Thymus (tissue), 11 donors: Measurements from ENCODE around the gene C19orf25. TPM values are rescaled to one million over a fixed set of nuclear protein-coding genes. Genes with fewer than 3 reads are reported as not detected.

ENCODE experiments used
- DNase-seq, 9 donors: peaks; one replicate each; pipeline ENCODE4 v3.0.0-alpha.2; 2013; ENCODE audit warnings: low spot score in 9 of 9, low read depth in 6 of 9, missing footprints in 1 of 9
- H3K27ac ChIP-seq, 2 donors: one replicate each; pipeline ENCODE4 v1.5.1; 2013; ENCODE audit warnings: control low read depth in 1 of 2, low read depth in 1 of 2, low read length in 1 of 2, mild to moderate bottlenecking in 1 of 2, moderate library complexity in 1 of 2
- H3K27me3 ChIP-seq, 2 donors: one replicate each; pipeline ENCODE4 v1.5.1; 2013; ENCODE audit warnings: low read length in 1 of 2; ENCODE audit not compliant: control insufficient read depth in 2 of 2, insufficient read depth in 1 of 2
- H3K36me3 ChIP-seq, 2 donors: one replicate each; pipeline ENCODE4 v1.5.1; 2013; ENCODE audit warnings: low read length in 1 of 2, mild to moderate bottlenecking in 1 of 2, moderate library complexity in 1 of 2; ENCODE audit not compliant: control insufficient read depth in 2 of 2, insufficient read depth in 2 of 2
- H3K4me1 ChIP-seq, 2 donors: one replicate each; pipeline ENCODE4 v1.5.1; 2013; ENCODE audit warnings: low read length in 2 of 2; ENCODE audit not compliant: control insufficient read depth in 2 of 2, insufficient read depth in 2 of 2
- H3K4me3 ChIP-seq, 2 donors: one replicate each; pipeline ENCODE4 v1.5.1; 2013; ENCODE audit warnings: low read length in 2 of 2, control low read depth in 1 of 2, mild to moderate bottlenecking in 1 of 2
- H3K9me3 ChIP-seq, 2 donors: one replicate each; pipeline ENCODE4 v1.5.1; 2013; ENCODE audit warnings: low read length in 1 of 2, mild to moderate bottlenecking in 1 of 2; ENCODE audit not compliant: control insufficient read depth in 2 of 2, insufficient read depth in 1 of 2
- WGBS: extraction: QIAGEN DNeasy Blood & Tissue Kit; methylation state at CpG from one replicate; pipeline ENCODE4 v1.1.7; 2013; 5-methylcytosine and 5-hydroxymethylcytosine counted together
- polyA plus RNA-seq: library from polyadenylated mRNA; stranded (reverse); fragments of 200-250 nt; gene quantifications from one replicate; pipeline ENCODE4 v1.2.3, GENCODE V29; 2013
- total RNA-seq: library from RNA; stranded (reverse); fragments of 120-200 nt; gene quantifications from one replicate; pipeline ENCODE4 v1.2.4, GENCODE V29; 2013
- donor health status: healthy.

C19orf25 gene
- total and polyA plus RNA-seq, 2 donors, result 22.8 to 38.1 TPM

DNA sequence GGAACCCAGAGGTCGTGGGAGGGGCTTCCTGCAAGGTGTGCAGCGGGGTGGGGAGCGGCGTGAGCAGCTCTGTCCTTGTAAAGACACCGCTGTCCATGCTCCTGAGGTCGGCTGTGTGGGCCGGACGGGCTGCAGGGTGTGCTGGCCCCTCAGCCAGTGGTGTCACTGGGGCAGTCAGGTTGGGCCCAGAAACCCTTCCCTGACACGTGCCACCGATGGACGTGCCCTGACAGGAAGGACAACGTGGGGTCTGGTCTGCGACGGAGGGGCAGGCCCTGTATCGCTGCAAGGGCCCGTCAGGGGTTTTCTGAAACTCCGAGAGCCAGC lies 45.0 kb downstream of the C19orf25 start:
- WGBS, result 96% methylated on average over 17 of the region's 17 CpGs
- H3K36me3 ChIP-seq, result peaks cover 54 to 59% of the 10 kb centered on the region in 2 donors
- no peak for DNase-seq
- H3K9me3 ChIP-seq, result no peaks in the 10 kb centered on the region
- no peak overlapping the region for H3K27ac ChIP-seq
- no peak overlapping the region for H3K4me3 ChIP-seq
- no peaks in the 10 kb centered on the region for H3K27me3 ChIP-seq
- peaks cover 0 to 4% of the 10 kb centered on the region in 2 donors for H3K4me1 ChIP-seq

DNA sequence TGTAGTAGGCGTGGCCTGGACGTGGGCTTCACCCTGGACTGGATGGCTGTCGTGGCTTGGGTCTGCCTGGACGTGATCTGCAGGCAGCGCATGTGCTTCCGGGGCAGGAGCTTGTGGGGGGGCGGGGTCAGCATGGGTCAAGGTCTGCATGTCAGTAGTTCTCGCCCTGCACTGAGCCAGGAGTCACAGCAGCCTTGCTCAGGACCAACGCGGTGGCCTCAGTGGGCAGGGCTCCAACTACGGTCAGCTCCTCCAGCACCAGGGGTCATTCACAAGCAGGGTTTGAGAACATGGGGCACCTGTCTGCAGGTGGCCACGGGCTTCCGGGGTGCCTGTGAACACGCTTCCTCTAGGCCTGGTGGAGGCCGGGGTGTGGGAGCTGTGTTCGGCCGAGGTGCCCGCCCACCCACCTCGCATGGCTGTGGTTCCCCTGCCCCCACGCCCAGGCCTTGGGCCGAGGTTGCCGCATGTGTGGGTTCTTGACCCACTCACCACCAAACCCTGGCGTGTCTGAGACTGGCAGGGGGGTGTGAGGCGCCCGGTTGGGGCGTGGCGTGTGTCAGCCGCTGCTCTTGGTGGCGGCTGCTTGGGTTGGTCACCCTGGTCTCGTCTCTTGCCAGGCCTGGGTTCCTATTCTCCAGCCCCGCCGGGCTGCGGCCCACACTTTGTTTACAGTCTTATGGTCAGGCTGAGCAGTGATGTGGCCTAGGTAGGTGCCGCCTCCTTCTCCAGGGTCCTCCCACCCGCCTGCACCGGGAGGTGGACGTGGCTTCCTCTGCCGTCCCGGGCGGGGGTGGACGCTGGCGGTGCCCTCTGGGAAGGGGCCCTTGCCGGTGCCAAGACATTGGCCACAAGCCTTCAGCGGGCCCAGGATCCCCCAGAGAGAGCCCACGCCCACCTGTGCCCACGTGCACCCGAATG lies 45.6 kb downstream of the C19orf25 start:
- no peaks in the 10 kb centered on the region for H3K27me3 ChIP-seq
- H3K27ac ChIP-seq, result no peak overlapping the region
- no peaks in the 10 kb centered on the region for H3K9me3 ChIP-seq
- H3K4me1 ChIP-seq, result peaks cover 0 to 3% of the 10 kb centered on the region in 2 donors
- no peak overlapping the region for H3K4me3 ChIP-seq
- 97% methylated on average over 47 of the region's 47 CpGs for WGBS
- no peak for DNase-seq
- peaks cover 60 to 65% of the 10 kb centered on the region in 2 donors for H3K36me3 ChIP-seq

DNA sequence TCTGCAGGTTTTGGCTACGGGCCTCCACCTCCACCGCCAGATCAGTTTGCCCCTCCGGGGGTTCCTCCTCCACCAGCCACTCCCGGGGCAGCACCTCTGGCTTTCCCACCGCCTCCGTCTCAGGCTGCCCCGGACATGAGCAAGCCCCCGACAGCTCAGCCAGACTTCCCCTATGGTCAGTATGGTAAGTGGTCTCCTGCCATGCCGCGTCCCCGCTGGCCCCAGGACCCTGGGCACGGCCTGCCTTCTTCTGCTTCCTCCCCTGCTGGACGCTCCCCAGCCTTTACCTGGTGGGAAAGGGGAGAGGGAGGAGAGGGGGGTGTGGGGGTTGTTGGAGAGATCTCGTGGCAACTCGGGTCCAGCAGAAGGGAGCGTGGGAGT lies 46.5 kb downstream of the C19orf25 start:
- H3K27me3 ChIP-seq, result no peaks in the 10 kb centered on the region
- H3K4me1 ChIP-seq, result no peaks in the 10 kb centered on the region
- H3K9me3 ChIP-seq, result no peaks in the 10 kb centered on the region
- H3K27ac ChIP-seq, result no peak overlapping the region
- 98% methylated on average over 16 of the region's 16 CpGs for WGBS
- no peak overlapping the region for H3K4me3 ChIP-seq
- peaks cover 62 to 74% of the 10 kb centered on the region in 2 donors for H3K36me3 ChIP-seq
- DNase-seq, result no peak

DNA sequence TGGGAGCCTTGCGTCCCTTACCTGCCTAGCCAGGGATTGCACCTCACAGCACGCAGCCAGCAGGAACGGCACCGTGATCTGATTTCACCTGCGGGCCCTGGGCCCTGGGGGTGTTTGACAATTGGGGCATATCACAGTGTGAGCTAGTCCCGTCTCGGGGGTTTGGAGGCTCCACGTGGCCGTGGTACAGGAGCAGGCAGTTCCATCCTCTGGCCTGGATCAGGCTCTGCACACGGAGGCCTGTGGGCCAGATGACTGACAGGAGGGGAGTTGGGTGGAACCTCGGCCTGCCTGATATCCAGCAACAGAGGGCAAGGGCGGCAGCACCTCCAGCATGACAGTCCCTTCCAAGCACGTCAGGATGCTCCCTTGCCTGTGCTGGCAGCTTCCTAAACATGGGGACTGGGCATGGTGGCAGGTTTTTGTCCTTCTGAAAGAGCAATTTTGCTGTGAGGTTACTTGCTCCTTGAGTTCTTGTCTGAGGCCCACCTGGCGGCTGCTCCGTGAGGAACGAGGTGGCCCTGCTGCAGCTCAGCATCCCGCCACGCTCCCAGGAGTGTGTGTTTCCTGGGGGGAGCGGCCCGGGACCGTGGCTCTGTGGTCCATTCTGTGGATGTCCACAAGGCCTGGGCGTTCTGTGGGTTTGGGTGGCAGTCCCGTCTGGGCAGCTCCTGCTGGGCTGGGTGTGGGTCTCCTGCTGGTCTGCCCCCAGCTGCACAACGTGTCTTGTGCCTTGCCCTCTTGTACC lies 47.1 kb downstream of the C19orf25 start:
- Histone ChIP-seq H3K36me3 (peaks cover 68 to 79% of the 10 kb centered on the region in 2 donors), H3K27ac (no peak overlapping the region), H3K27me3 (no peaks in the 10 kb centered on the region), H3K4me3 (no peak overlapping the region), H3K9me3 (no peaks in the 10 kb centered on the region), H3K4me1 (no peaks in the 10 kb centered on the region)
- WGBS, result 98% methylated on average over 24 of the region's 24 CpGs
- DNase-seq, result no peak

DNA sequence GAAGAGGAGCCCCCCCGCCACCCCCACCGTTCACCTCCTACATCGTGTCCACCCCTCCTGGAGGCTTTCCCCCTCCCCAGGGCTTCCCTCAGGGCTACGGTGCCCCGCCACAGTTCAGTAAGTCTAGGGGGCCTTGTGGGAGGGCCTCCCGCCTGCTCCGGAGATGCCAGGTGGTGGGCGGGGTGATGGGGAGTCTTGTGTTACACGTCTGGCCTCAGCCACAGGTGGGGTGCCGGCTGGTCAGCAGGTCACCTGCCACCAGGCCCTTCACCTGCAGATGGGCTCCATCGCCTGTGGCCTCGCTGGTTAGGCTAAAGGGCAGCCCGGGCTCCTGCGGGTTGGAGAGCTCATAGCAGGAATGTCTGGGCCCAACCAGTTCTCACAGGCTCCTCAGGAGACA lies 48.8 kb downstream of the C19orf25 start:
- no peaks in the 10 kb centered on the region for H3K9me3 ChIP-seq
- 94% methylated on average over 14 of the region's 14 CpGs for WGBS
- H3K4me1 ChIP-seq, result peaks cover 0 to 5% of the 10 kb centered on the region in 2 donors
- H3K27ac ChIP-seq, result no peak overlapping the region
- no peak overlapping the region for H3K4me3 ChIP-seq
- H3K27me3 ChIP-seq, result no peaks in the 10 kb centered on the region
- H3K36me3 ChIP-seq, result peaks cover 80 to 90% of the 10 kb centered on the region in 2 donors
- no peak for DNase-seq

DNA sequence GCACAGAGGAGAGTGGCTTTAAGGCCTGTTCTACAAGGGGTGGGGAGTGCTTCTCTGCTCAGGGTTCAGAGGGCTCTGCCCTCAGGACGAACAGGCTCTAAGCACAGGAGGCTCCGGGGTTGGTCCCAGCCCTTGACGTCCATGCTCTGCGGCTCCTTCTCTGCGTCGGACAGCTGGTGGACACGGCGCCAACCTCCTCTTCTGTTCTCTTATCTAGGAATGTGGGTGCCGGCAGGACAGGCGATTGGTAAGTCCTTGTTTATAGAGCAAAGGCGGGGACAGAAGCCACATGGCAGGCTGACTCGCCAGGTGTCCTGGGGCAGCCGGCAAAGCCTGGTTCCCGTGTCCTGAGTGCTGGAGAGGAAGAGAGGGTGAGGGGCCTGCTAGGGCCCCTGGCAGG lies 49.3 kb downstream of the C19orf25 start:
- peaks cover 0 to 5% of the 10 kb centered on the region in 2 donors for H3K4me1 ChIP-seq
- no peak overlapping the region for H3K4me3 ChIP-seq
- peaks cover 84 to 92% of the 10 kb centered on the region in 2 donors for H3K36me3 ChIP-seq
- WGBS, result 96% methylated on average over 14 of the region's 14 CpGs
- DNase-seq, result no peak
- H3K27ac ChIP-seq, result no peak overlapping the region
- H3K9me3 ChIP-seq, result no peaks in the 10 kb centered on the region
- no peaks in the 10 kb centered on the region for H3K27me3 ChIP-seq

DNA sequence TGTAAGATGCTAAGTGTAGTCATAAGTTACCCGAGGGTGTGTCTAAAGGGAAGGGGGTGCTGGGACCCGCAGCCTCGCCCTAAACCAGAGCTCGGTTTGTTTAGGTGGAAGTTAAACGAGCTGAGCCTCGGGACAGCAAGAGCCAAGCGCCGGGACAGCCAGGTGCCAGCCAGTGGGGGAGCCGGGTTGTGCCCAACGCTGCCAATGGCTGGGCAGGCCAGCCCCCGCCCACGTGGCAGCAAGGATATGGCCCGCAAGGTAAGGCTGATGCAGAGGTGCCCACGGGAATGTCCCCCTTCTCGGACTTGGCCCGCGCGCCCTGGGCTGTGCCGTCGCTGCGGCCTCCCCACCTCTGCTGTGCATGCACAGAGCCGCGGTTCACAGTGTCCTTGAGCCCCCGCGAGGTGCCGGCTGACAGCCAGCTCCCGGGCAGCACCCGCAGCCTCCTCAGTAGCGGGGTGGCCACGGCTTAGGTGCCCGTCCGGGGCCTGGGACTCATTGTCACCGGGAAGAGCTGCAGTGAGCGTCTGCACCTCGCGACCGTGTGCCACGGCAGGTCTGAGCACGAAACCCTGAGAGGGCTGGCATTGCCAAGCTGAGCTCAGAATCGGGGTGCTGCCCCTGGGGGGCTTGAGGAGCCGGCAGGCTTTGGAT lies 50.1 kb downstream of the C19orf25 start:
- Histone ChIP-seq H3K36me3 (peaks cover 84 to 91% of the 10 kb centered on the region in 2 donors), H3K27ac (no peak overlapping the region), H3K9me3 (no peaks in the 10 kb centered on the region), H3K4me1 (peaks cover 0 to 7% of the 10 kb centered on the region in 2 donors), H3K27me3 (no peaks in the 10 kb centered on the region), H3K4me3 (no peak overlapping the region)
- 97% methylated on average over 41 of the region's 41 CpGs for WGBS
- no peak for DNase-seq

DNA sequence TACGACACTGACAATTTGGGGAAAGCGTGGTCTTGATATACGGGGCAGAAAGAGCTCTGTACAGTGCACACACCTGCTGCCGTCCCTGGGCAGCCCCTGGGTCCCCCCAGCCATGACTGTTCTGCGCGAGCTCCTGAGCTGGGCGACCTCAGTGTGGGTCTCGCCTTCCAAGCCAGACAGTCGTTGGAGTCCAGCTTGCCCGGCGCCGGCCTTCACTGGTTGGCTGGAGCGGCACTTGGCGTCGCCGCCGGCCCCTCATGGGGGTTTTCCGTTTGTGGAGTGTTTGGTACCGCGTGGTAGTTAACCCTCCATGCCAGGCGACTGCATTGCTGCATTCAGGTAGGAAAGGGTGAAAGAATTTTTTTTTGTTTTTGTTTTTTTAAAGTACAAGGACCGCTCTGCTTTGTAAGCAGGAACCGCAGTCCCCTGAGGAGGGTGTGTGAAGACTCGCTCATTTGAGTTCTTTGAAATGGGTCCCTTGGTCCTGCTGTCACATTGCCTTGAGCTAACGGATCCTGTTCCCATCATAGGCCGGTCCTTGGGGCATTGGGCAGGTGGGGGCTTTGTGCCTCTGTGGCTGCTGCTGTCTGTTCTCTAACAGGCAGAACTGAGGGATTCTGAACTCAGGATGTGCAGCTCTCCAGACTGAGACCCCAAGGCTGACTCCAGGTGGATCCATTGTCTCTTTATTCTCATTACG lies 51.6 kb downstream of the C19orf25 start:
- Histone ChIP-seq H3K36me3 (peaks cover 84 to 91% of the 10 kb centered on the region in 2 donors), H3K27me3 (no peaks in the 10 kb centered on the region), H3K27ac (no peak overlapping the region), H3K9me3 (no peaks in the 10 kb centered on the region), H3K4me3 (no peak overlapping the region), H3K4me1 (peaks cover 0 to 7% of the 10 kb centered on the region in 2 donors)
- no peak for DNase-seq
- WGBS, result 96% methylated on average over 27 of the region's 27 CpGs
